ENCODE data around the gene N4BP2L2.
"Not testable (repeated sequence)": the region's sequence is repeated elsewhere in the genome, so short reads cannot be mapped to it uniquely, and the experiment has no call there.

The N4BP2L2 gene

DNA sequence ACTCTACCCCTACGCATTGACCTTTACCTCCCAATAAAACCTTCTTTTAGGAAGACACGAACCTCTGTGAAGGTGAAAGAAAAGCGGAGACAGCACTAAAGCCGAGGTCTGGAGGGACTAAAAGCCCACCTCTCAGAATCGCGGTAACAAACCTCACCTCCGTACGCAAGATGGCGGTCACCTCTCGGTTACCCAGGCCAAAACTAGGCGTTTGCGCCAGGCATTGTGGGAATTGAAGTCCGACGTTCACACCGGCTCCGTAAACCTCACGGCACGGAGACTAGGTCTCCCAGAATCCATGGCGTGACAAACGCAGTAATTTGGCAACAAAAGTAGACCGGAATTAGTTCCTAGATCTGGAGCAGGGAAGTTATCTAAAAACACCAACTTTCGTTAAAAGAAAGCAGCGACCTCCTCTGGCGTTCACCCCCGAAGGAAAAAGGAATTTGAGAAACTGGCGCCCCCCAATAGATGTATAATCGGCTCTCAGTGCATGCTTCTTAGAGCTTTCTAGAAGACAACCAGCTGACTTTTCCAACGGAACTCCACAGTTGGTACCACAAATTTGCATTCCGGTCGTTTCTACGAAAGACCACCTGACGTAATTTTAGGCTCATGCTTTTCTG lies at the start of gene N4BP2L2:
TSS of gene N4BP2L2 (minus strand) at position 175 of the 626 bp plus-strand sequence. CDS start 1,768 bp downstream, outside the sequence.
- peak; percentile 92 for DNase-seq

- DNase-seq = no peak
These were observed 49.2 kb upstream of the N4BP2L2 start for GRCh38 chr13:32587811-32588170.

- DNase-seq = peak; percentile 55
These were observed 48.6 kb upstream of the N4BP2L2 start for GRCh38 chr13:32587011-32587810.

GRCh38 chr13:32586080-32586900 lies 47.7 kb upstream of the N4BP2L2 start, which contains the start of gene PDS5B:
Gene PDS5B (plus strand): TSS chr13:32586452. CDS start chr13:32648773, 62,321 bp downstream.
- DNase-seq = peak; percentile 92

DNA sequence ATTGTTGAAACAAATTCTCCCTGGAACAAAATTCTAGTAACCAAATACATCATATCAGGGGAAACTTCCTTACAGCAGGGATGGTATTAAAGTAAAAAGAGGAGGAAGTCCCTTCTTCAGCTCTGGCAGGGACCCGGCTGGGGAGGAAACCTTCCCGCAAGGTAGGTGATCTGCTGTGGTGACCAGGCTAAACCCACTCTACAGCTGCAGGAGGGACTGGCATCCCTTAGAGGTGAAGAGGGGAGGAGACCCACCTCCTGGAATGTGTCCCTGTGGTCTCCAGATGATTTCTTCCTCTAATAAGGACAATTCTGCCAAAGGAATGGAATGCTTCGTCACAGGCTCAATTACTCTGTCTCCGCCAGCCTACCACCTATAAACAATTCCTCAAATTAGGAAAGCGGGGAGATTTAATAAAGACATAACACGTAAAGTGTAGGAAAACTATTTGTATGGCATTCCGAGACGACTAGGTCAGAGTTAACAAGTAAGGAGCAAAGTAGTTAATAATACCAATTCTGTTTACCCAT lies 47.0 kb upstream of the N4BP2L2 start:
- DNase-seq = no peak

DNA sequence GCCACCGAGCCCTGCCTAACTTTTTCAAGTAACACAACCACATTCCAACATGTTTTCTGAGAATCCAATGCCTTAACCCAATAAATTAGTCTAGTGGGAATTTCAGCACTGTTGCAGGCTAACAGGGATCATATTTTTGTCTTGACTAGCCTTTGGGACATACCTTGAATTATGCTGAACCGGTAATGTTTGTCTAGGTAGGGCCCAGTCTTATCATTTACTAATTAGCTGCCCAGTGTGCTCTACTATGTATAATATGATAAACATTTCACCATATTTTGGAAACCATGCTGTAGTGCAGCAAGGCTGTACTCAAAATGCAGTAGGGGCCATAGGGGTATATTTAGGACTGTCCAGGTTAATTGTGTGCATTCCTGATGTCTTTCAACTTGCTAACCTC lies 44.4 kb upstream of the N4BP2L2 start:
- DNase-seq = no peak

- DNase-seq = no peak
These were observed 43.7 kb upstream of the N4BP2L2 start for GRCh38 chr13:32582281-32582680.

DNA sequence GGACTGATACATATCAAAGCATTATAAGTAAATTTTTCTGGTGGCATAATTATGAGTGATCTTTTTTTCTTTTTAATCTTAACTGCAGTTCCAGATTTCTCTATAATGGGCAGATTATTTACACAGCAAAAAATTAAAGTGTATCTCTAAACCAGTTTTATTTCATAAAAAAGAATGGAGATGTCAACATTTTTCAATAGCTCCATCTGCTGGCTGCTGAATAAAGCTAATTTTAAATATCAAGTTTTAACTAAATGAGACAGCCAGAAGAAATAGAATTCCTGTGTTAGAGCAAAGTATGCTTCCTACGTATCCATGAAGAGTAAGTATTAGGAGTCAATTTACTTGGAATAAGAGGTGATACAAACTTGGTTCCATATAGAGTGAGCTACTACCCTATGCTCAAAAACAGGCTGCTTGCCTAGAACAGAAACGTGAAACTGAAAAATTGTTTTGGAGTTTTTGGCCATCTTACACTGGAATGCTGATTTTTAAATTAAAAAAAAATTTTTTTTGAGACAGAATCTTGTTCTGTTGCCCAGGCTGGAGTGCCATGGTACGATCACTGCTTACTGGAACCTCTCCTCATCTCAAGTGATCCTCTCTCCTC lies 42.7 kb upstream of the N4BP2L2 start:
- no peak for DNase-seq

- no peak for DNase-seq
These were observed 38.4 kb upstream of the N4BP2L2 start for GRCh38 chr13:32577032-32577431.

DNA sequence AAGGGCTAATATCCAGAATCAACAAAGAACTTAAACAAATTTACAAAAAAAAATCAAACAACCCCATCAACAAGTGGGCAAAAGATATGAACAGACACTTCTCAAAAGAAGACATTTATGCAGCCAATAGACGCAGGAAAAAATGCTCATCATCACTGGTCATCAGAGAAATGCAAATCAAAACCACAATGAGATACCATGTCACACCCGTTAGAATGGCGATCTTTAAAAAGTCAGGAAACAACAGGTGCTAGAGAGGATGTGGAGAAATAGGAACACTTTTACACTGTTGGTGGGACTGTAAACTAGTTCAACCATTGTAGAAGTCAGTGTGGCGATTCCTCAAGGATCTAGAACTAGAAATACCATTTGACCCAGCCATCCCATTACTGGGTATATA lies 37.1 kb upstream of the N4BP2L2 start:
- not testable (repeated sequence) for DNase-seq

DNA sequence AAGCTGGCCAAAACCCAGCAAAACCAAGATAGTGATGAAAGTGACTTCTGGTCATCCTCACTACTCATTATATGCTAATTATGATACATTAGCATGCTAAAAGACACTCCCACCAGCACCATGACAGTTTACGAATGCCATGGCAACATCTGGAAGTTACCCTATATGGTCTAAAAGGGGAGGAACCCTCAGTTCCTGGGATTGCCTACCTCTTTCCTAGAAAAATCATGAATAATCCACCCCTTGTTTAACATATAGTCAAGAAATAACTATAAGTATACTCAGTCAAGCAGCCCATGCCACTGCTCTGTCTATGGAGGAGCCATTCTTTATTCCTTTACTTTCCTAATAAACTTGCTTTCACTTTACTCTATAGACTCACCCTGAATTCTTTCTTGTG lies 22.2 kb upstream of the N4BP2L2 start:
- not testable (repeated sequence) for DNase-seq

- no peak for DNase-seq
These were observed 17.0 kb upstream of the N4BP2L2 start for GRCh38 chr13:32555613-32556012.

- DNase-seq = no peak
These were observed 15.1 kb upstream of the N4BP2L2 start for GRCh38 chr13:32553720-32554119.

DNA sequence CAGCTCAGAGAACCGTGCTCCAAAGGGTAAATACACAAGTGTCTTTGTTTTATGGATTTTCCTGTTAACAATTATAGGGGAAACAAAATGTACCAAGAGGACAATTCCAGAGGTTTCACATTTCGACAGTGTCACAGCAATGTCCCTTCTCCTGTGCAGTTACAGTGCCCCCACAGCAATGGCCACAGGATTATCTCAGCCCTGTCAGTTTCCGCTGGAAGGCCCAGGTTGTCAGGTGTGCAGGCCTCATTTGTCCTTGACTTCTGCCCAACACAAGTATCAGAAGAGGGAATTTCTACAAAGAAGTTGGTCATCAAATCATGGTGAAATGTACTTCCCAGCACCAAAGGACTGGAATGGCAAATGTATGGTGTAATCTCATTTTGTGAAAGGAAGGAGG lies 11.2 kb upstream of the N4BP2L2 start:
- DNase-seq = no peak

- no peak for DNase-seq
These were observed 10.2 kb upstream of the N4BP2L2 start for GRCh38 chr13:32548837-32549236.

DNA sequence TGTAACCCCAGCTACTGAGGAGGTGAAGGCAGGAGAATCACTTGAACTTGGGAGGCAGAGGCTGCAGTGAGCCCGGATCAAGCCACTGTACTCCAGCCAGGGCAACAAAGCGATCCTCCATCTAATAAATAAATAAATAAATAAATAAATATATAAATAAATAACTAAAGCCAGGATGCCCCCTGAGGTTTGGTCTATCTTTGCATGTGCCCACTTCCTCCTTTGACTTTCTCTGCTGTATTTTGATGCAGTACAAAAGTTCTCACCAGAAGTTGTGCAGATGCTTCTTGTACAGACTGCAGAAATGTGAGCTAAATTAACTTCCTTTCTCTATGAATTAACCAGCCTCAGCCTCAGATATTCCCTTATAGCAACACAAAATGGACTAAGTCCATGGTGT lies 6.5 kb upstream of the N4BP2L2 start:
- DNase-seq = no peak

GRCh38 chr13:32542221-32542620 lies 3.6 kb upstream of the N4BP2L2 start:
- no peak for DNase-seq

GRCh38 chr13:32538143-32538620 lies 413 bp downstream of the N4BP2L2 start:
- DNase-seq = no peak

- peak; percentile 44 for DNase-seq
These were observed 934 bp downstream of the N4BP2L2 start for GRCh38 chr13:32537580-32538142.

DNA sequence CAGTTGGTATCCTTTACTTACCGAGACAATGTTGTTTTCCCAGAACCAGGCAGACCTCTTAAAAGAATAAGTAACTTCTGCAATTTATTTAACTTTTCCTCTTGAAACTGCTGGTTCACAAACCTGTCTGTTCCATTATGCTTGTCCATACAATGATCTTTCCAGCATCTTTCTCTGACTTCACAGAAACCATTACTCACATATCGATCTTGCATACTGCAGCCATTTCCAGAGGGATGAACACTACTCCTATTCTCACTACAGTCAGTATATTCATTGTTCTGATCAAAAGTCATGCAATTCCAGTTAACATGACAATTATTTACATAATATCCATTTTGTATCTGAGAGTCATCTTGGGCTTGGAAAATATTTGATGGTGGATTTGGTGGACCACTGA lies 2.8 kb downstream of the N4BP2L2 start:
- no peak for DNase-seq

- DNase-seq = no peak
These were observed 3.5 kb downstream of the N4BP2L2 start for GRCh38 chr13:32535115-32535514.

- DNase-seq = no peak
These were observed 7.7 kb downstream of the N4BP2L2 start for GRCh38 chr13:32530841-32531253.
